ENCODE measurements around the gene AAMP. TPM values are rescaled to one million over a fixed set of nuclear protein-coding genes. Genes with fewer than 3 reads are reported as not detected.

AAMP gene
- total RNA-seq, 2 donors from 2014 or later: 89.2 to 97.2 TPM

DNA sequence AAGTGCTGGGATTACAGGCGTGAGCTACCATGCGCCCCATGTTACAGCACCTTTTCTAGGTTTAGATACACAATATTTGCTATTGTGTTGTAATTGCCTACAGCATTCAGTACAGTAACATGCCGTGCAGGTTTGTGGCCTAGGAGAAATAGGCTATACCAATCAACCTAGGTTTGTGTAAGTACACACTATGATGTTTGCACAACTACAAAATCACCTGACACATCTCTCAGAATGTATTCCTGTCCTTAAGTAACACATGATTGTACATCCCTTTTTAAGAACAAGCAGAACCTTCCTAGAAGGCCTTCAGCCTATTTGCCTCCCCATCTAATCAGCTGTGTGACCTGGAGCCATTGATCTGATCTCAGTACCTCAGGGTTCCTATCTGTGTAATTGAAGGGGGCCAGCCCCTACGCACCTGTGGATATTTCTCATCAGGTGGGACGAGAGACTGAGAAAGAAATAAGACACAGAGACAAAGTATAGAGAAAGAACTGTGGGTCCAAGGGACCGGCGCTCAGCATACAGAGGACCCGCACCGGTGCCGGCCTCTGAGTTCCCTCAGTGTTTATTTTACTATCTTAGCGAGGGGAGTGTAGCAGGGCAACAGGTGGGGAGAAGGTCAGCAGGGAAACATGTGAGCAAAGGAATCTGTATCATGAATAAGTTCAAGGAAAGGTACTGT lies 41.1 kb upstream of the AAMP start:
- Histone ChIP-seq H3K9me3 (ENCODE audit: control insufficient read depth, low read length) (no peaks in the 10 kb centered on the region), H3K27ac (ENCODE audit: low read depth, low read length) (no peak overlapping the region), H3K9ac (ENCODE audit: extremely low read depth, low read length, poor library complexity, severe bottlenecking) (no peak overlapping the region), H3K4me1 (ENCODE audit: control insufficient read depth, insufficient read depth, low read length) (no peaks in the 10 kb centered on the region), H3K36me3 (ENCODE audit: control insufficient read depth, insufficient read depth, low read length) (no peaks in the 10 kb centered on the region), H3K4me3 (ENCODE audit: low read length) (no peak overlapping the region), H3K27me3 (ENCODE audit: control insufficient read depth, insufficient read depth, low read length, poor library complexity, severe bottlenecking) (no peaks in the 10 kb centered on the region)
- no peaks in the 10 kb centered on the region for H3K27me3 Mint-ChIP-seq (ENCODE audit: insufficient read depth)
- peaks cover 21% of the 10 kb centered on the region for H3K4me1 Mint-ChIP-seq
- peak overlapping the region; percentile 78 for H3K27ac Mint-ChIP-seq
- no peak overlapping the region for H3K4me3 Mint-ChIP-seq
- DNase-seq: peak; percentile 42
- no peaks in the 10 kb centered on the region for H3K36me3 Mint-ChIP-seq (ENCODE audit: low read depth)
- 90 to 91% methylated on average over 3 to 11 of the region's 11 CpGs for WGBS, 2 experiments (ENCODE audit: insufficient coverage in 1 of 2, insufficient read length in 1 of 2)
- no peaks in the 10 kb centered on the region for H3K9me3 Mint-ChIP-seq
- TF ChIP-seq, protein P1, sequence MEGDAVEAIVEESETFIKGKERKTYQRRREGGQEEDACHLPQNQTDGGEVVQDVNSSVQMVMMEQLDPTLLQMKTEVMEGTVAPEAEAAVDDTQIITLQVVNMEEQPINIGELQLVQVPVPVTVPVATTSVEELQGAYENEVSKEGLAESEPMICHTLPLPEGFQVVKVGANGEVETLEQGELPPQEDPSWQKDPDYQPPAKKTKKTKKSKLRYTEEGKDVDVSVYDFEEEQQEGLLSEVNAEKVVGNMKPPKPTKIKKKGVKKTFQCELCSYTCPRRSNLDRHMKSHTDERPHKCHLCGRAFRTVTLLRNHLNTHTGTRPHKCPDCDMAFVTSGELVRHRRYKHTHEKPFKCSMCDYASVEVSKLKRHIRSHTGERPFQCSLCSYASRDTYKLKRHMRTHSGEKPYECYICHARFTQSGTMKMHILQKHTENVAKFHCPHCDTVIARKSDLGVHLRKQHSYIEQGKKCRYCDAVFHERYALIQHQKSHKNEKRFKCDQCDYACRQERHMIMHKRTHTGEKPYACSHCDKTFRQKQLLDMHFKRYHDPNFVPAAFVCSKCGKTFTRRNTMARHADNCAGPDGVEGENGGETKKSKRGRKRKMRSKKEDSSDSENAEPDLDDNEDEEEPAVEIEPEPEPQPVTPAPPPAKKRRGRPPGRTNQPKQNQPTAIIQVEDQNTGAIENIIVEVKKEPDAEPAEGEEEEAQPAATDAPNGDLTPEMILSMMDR (conservative IDR thresholded peaks at IDR 0.05): no peak

DNA sequence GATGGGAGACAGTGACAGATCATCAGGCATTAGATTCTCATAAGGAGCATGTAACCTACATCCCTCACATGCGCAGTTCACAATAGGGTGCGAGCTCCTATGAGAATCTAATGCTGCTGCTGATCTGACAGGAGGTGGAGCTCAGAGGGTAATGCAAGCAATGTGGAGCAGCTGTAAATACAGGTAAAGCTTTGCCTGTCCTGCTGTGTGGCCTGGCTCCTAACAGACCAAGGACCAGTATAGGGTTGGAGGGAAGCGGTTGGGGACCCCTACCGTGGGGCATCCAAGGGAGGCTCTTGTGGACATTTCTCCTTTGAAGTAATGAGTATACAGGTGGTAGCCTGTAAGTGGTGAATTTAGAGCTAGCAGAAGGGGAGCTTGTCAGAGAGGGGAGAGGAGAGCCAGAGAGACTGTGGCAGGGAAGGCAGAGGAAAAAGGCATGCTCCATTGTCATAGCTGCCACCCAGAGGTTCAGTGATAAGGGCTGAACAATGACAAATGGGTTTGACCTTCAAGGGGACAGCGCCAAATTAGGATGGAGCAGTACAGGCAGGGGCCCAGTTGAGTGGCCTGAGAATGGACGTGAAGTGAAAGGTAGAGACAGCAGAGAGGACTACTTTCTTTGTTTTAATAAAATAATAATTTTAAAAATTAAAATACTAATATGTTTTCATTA lies 37.6 kb upstream of the AAMP start:
- no peak for DNase-seq
- H3K4me3 Mint-ChIP-seq: no peak overlapping the region
- H3K4me3 ChIP-seq (ENCODE audit: low read length): no peak overlapping the region
- TF ChIP-seq, protein P1 (conservative IDR thresholded peaks at IDR 0.05): no peak
- no peak overlapping the region for H3K27ac ChIP-seq (ENCODE audit: low read depth, low read length)
- H3K4me1 ChIP-seq (ENCODE audit: control insufficient read depth, insufficient read depth, low read length): no peaks in the 10 kb centered on the region
- H3K9me3 Mint-ChIP-seq: no peaks in the 10 kb centered on the region
- H3K9ac ChIP-seq (ENCODE audit: extremely low read depth, low read length, poor library complexity, severe bottlenecking): no peak overlapping the region
- H3K27me3 ChIP-seq (ENCODE audit: control insufficient read depth, insufficient read depth, low read length, poor library complexity, severe bottlenecking): no peaks in the 10 kb centered on the region
- 94% methylated on average over 4 to 5 of the region's 6 CpGs for WGBS, 2 experiments (ENCODE audit: insufficient coverage in 1 of 2, insufficient read length in 1 of 2)
- no peaks in the 10 kb centered on the region for H3K36me3 Mint-ChIP-seq (ENCODE audit: low read depth)
- no peaks in the 10 kb centered on the region for H3K27me3 Mint-ChIP-seq (ENCODE audit: insufficient read depth)
- no peak overlapping the region for H3K27ac Mint-ChIP-seq
- H3K9me3 ChIP-seq (ENCODE audit: control insufficient read depth, low read length): no peaks in the 10 kb centered on the region
- H3K4me1 Mint-ChIP-seq: peaks cover 21% of the 10 kb centered on the region
- H3K36me3 ChIP-seq (ENCODE audit: control insufficient read depth, insufficient read depth, low read length): no peaks in the 10 kb centered on the region

DNA sequence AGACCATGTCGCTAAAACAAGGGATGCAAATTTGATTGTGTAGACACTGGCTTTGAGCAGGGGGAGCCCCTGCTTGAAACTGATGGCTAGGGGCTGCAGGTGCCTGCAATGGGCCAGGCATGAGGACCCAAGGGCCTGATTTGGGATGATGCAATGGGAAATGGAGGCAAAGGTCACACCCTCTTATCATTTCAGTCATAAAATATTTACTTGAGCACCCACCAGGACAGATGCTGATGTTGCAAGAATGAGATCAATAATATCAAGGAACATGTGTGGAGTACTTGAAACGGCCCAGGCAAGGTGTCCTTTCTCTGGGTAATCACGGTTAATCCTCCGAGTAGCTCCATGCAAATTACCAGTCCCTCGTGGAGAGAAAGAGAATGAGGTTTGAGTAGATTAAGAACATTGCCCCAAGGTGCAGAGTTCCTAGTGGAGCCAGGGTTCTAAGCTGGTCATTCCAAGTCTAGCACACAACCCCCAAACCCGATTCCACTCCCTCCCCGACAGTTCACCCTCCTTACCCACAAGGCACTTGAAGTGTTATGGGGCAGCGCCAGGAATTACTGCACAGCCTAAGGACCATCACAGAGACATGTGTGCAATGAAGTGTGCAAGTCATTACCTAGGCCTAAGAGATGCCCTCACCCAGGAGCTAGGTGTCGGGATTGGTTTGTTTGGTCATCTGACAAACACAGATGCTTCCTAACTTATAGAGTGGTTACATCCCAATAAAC lies 36.4 kb upstream of the AAMP start:
- no peaks in the 10 kb centered on the region for H3K4me1 ChIP-seq (ENCODE audit: control insufficient read depth, insufficient read depth, low read length)
- no peak for DNase-seq
- H3K4me3 ChIP-seq (ENCODE audit: low read length): no peak overlapping the region
- H3K9ac ChIP-seq (ENCODE audit: extremely low read depth, low read length, poor library complexity, severe bottlenecking): no peak overlapping the region
- H3K9me3 ChIP-seq (ENCODE audit: control insufficient read depth, low read length): no peaks in the 10 kb centered on the region
- WGBS, 2 experiments (ENCODE audit: insufficient coverage in 1 of 2, insufficient read length in 1 of 2): 87 to 93% methylated on average over 8 to 9 of the region's 9 CpGs
- H3K27ac ChIP-seq (ENCODE audit: low read depth, low read length): no peak overlapping the region
- H3K36me3 ChIP-seq (ENCODE audit: control insufficient read depth, insufficient read depth, low read length): no peaks in the 10 kb centered on the region
- H3K4me1 Mint-ChIP-seq: peaks cover 10% of the 10 kb centered on the region
- H3K27me3 Mint-ChIP-seq (ENCODE audit: insufficient read depth): no peaks in the 10 kb centered on the region
- TF ChIP-seq, protein P1 (conservative IDR thresholded peaks at IDR 0.05): no peak
- no peak overlapping the region for H3K4me3 Mint-ChIP-seq
- no peaks in the 10 kb centered on the region for H3K27me3 ChIP-seq (ENCODE audit: control insufficient read depth, insufficient read depth, low read length, poor library complexity, severe bottlenecking)
- H3K27ac Mint-ChIP-seq: no peak overlapping the region
- no peaks in the 10 kb centered on the region for H3K36me3 Mint-ChIP-seq (ENCODE audit: low read depth)
- no peaks in the 10 kb centered on the region for H3K9me3 Mint-ChIP-seq

Measured in endodermal cell (in vitro differentiated cells).